H1 (cell line): ENCODE measurements around the gene HMGCS2. TPM values are rescaled to one million over a fixed set of nuclear protein-coding genes. Genes with fewer than 3 reads are reported as not detected.
A peak's percentile ranks its signal among the peaks of the same experiment; 100 is the strongest.

Experiments
- CTCF ChIA-PET: fragments of 300-600 bp; sonication (Branson Sonifier 250); formaldehyde crosslinking; loops from one replicate; lab custom pipeline; 2021; ENCODE audit not compliant: partially characterized antibody; lab: Charles Lee
- POLR2A ChIA-PET: fragments of 300-600 bp; sonication (Branson Sonifier 250); formaldehyde crosslinking; loops from one replicate; lab custom pipeline; 2021; ENCODE audit warnings: inconsistent platforms; ENCODE audit not compliant: partially characterized antibody; lab: Charles Lee
- DNase-seq, 2 experiments: peaks; one replicate each; pipeline versions ENCODE4 v3.0.0 to v3.0.0-alpha.2; 2010 to 2022; ENCODE audit warnings: low spot score in 2 of 2, low read depth in 1 of 2, mixed read lengths in 1 of 2
- FAIRE-seq: peaks from 2 replicates; lab custom pipeline; 2011; peaks lifted over from hg19 to GRCh38; lab: Jason Lieb, UNC
- H2AFZ ChIP-seq: 2 replicates; pipeline ENCODE4 v1.8.1; 2012; ENCODE audit warnings: low read length, inconsistent platforms
- H2AK5ac ChIP-seq: 2 replicates; pipeline ENCODE4 v1.6.1; 2013; ENCODE audit warnings: low read depth, low read length
- H2BK120ac ChIP-seq: replicated peaks from 2 replicates; pipeline ENCODE3; 2013; ENCODE audit warnings: low read depth, low read length, inconsistent platforms
- H2BK12ac ChIP-seq: 2 replicates; pipeline ENCODE4 v1.6.1; 2013; ENCODE audit warnings: low read depth, low read length
- H2BK15ac ChIP-seq: 2 replicates; pipeline ENCODE4 v1.6.1; 2013; ENCODE audit warnings: low read length
- H2BK20ac ChIP-seq: 2 replicates; pipeline ENCODE4 v1.6.1; 2013; ENCODE audit warnings: low read length
- H2BK5ac ChIP-seq: 2 replicates; pipeline ENCODE4 v1.6.1; 2013; ENCODE audit warnings: low read depth, low read length
- H3K14ac ChIP-seq: 2 replicates; pipeline ENCODE4 v1.6.1; 2013; ENCODE audit warnings: inconsistent platforms; ENCODE audit not compliant: insufficient read length
- H3K18ac ChIP-seq: 2 replicates; pipeline ENCODE4 v1.6.1; 2013; ENCODE audit warnings: low read length; ENCODE audit errors: extremely low read depth
- H3K23ac ChIP-seq: 2 replicates; pipeline ENCODE4 v1.6.1; 2013; ENCODE audit warnings: inconsistent platforms; ENCODE audit not compliant: insufficient read length
- H3K23me2 ChIP-seq: 2 replicates; pipeline ENCODE4 v1.6.1; 2013; ENCODE audit warnings: low read depth, low read length
- H3K27ac ChIP-seq: 2 replicates; pipeline ENCODE4 v1.6.1; 2011; ENCODE audit warnings: low read depth, low read length, inconsistent platforms
- H3K27me3 ChIP-seq, 4 experiments: replicated peaks in 1 of 4; 1 replicate in 1 of 4; 2 replicates in 3 of 4; pipeline versions ENCODE4 v1.6.1 to v1.8.1; 2011 to 2013; ENCODE audit warnings: low read length in 3 of 4, mild to moderate bottlenecking in 3 of 4, inconsistent platforms in 2 of 4, mixed read lengths in 2 of 4, moderate library complexity in 1 of 4; ENCODE audit not compliant: control insufficient read depth in 3 of 4, insufficient read depth in 3 of 4; ENCODE audit errors: extremely low read depth in 1 of 4
- H3K36me3 ChIP-seq, 4 experiments: 2 replicates each; pipeline versions ENCODE4 v1.6.1 to v1.8.1; 2011 to 2013; ENCODE audit warnings: mild to moderate bottlenecking in 4 of 4, low read length in 3 of 4, moderate library complexity in 2 of 4, control low read depth in 1 of 4, inconsistent platforms in 1 of 4; ENCODE audit not compliant: insufficient read depth in 4 of 4, control insufficient read depth in 2 of 4
- H3K4ac ChIP-seq: replicated peaks from 2 replicates; pipeline ENCODE3; 2013; ENCODE audit warnings: low read length, low read depth, mixed read lengths, inconsistent platforms; ENCODE audit not compliant: insufficient read length
- H3K4me1 ChIP-seq, 4 experiments: replicated peaks in 1 of 4; 1 replicate in 1 of 4; 2 replicates in 3 of 4; pipeline versions ENCODE4 v1.6.1 to v1.8.1; 2011 to 2013; ENCODE audit warnings: low read length in 3 of 4, inconsistent platforms in 2 of 4, mixed read lengths in 1 of 4; ENCODE audit not compliant: insufficient read depth in 4 of 4, control insufficient read depth in 3 of 4
- H3K4me2 ChIP-seq, 2 experiments: 2 replicates each; pipeline versions ENCODE4 v1.6.1 to v1.8.1; 2011 to 2013; ENCODE audit warnings: low read depth in 2 of 2, low read length in 2 of 2, control low read depth in 1 of 2, inconsistent platforms in 1 of 2, mild to moderate bottlenecking in 1 of 2; ENCODE audit not compliant: insufficient read depth in 1 of 2
- H3K4me3 ChIP-seq, 4 experiments: fragments of 200-600, 300-600 bp in 1 of 4; sonication (generic), shearing (Covaris generic), sonication (Bioruptor Twin) in 1 of 4; 2 replicates each; pipeline versions ENCODE4 v1.5.1 to v1.8.1; 2011 to 2016; ENCODE audit warnings: low read length in 4 of 4, low read depth in 3 of 4, control low read depth in 2 of 4, inconsistent platforms in 2 of 4, mild to moderate bottlenecking in 2 of 4, mixed read lengths in 1 of 4, moderate library complexity in 1 of 4; ENCODE audit not compliant: insufficient read depth in 2 of 4; ENCODE audit errors: extremely low read depth in 1 of 4
- H3K56ac ChIP-seq: replicated peaks from 2 replicates; pipeline ENCODE3; 2013; ENCODE audit warnings: low read depth, mild to moderate bottlenecking, mixed read lengths, low read length, inconsistent platforms; ENCODE audit not compliant: insufficient read length
- H3K79me1 ChIP-seq: 2 replicates; pipeline ENCODE4 v1.6.1; 2013; ENCODE audit warnings: low read depth, low read length, control low read depth
- H3K79me2 ChIP-seq, 2 experiments: 2 replicates each; pipeline versions ENCODE4 v1.6.1 to v1.8.1; 2012 to 2013; ENCODE audit warnings: low read length in 2 of 2, mild to moderate bottlenecking in 2 of 2, inconsistent platforms in 1 of 2; ENCODE audit not compliant: insufficient read depth in 2 of 2, control insufficient read depth in 1 of 2
- H3K9ac ChIP-seq, 4 experiments: replicated peaks in 1 of 4; 1 replicate in 1 of 4; 2 replicates in 3 of 4; pipeline versions ENCODE4 v1.6.1 to v1.8.1; 2011 to 2013; ENCODE audit warnings: low read depth in 3 of 4, low read length in 3 of 4, control low read depth in 2 of 4, mild to moderate bottlenecking in 2 of 4, moderate library complexity in 2 of 4, inconsistent platforms in 1 of 4; ENCODE audit errors: extremely low read depth in 1 of 4
- H3K9me3 ChIP-seq, 2 experiments: 2 replicates each; pipeline versions ENCODE4 v1.6.1 to v1.8.1; 2012 to 2013; ENCODE audit warnings: mild to moderate bottlenecking in 2 of 2, moderate library complexity in 2 of 2, control low read depth in 1 of 2, inconsistent platforms in 1 of 2, low read depth in 1 of 2, low read length in 1 of 2, mixed read lengths in 1 of 2; ENCODE audit not compliant: insufficient read depth in 2 of 2
- H4K20me1 ChIP-seq, 2 experiments: replicated peaks in 1 of 2; 2 replicates each; pipeline versions ENCODE3 to v1.8.1; 2011 to 2013; ENCODE audit warnings: inconsistent platforms in 2 of 2, low read length in 2 of 2, mild to moderate bottlenecking in 1 of 2; ENCODE audit not compliant: insufficient read depth in 2 of 2, control insufficient read depth in 1 of 2
- H4K5ac ChIP-seq: 2 replicates; pipeline ENCODE4 v1.6.1; 2013; ENCODE audit warnings: low read length, low read depth, mixed read lengths, inconsistent platforms; ENCODE audit not compliant: insufficient read length
- H4K8ac ChIP-seq: 2 replicates; pipeline ENCODE4 v1.8.0; 2013; ENCODE audit warnings: mild to moderate bottlenecking, moderate library complexity, low read length, inconsistent platforms; ENCODE audit not compliant: insufficient read depth; ENCODE audit errors: extremely low read depth
- H4K91ac ChIP-seq: replicated peaks from 2 replicates; pipeline ENCODE3; 2013; ENCODE audit warnings: low read length, mixed read lengths, inconsistent platforms; ENCODE audit not compliant: insufficient read length
- CHD2 ChIP-seq: IDR thresholded peaks from 2 replicates; pipeline ENCODE4 v1.6.1; 2012; ENCODE audit warnings: low read length, improper control_type of control experiment
- MAX ChIP-seq: IDR thresholded peaks from 2 replicates; pipeline ENCODE4 v1.6.1; 2012; ENCODE audit warnings: inconsistent platforms
- SIN3A ChIP-seq, 2 experiments: IDR thresholded peaks in 1 of 2; conservative IDR thresholded peaks in 1 of 2; 2 replicates each; pipeline ENCODE4 v1.6.1; 2011 to 2012; ENCODE audit warnings: low read length in 2 of 2, improper control_type of control experiment in 1 of 2, low read depth in 1 of 2, mild to moderate bottlenecking in 1 of 2
- WGBS, 2 experiments: shearing (Covaris generic) in 1 of 2; methylation state at CpG; one replicate each; pipeline versions ENCODE4 v1.1.6 to v1.1.7; 2013 to 2015; ENCODE audit warnings: low lambda C conversion rate in 2 of 2, mixed read lengths in 2 of 2, inconsistent platforms in 1 of 2, low coverage in 1 of 2, missing lambda C conversion rate in 1 of 2; ENCODE audit not compliant: insufficient replicate concordance in 2 of 2, insufficient coverage in 1 of 2, insufficient read length in 1 of 2; ENCODE audit errors: extremely low coverage in 1 of 2, missing lambda C conversion rate in 1 of 2; 5-methylcytosine and 5-hydroxymethylcytosine counted together
- polyA plus RNA-seq, 7 experiments: library from polyadenylated mRNA; depleted of rRNA in 3 of 7; stranded (reverse) in 5 of 7; unstranded in 2 of 7; fragments of >200 nt in 5 of 7; fragments of 200-250 nt in 2 of 7; gene quantifications; 1 replicate in 5 of 7; 2 replicates in 1 of 7; 4 replicates in 1 of 7; pipeline versions ENCODE4 v1.2.1 to v1.2.3, GENCODE V29; 2011 to 2013; ENCODE audit warnings: missing spikeins in 2 of 7, mixed read lengths in 2 of 7
- total RNA-seq: library from RNA; stranded (reverse); fragmentation: NEBNext Ultra II Directional; extraction: Animal tissue kit (Norgen Biotek cat#: 25700); gene quantifications from 2 replicates; pipeline ENCODE4 v1.2.1, GENCODE V29; 2021

HMGCS2 gene
- total and polyA plus RNA-seq, 2 of the 8 experiments (the other 6 are each of a cell fraction or from before 2014, with no cell fraction given) = not detected

- Histone ChIP-seq H3K4me1 (peaks cover 0 to 3% (median 0%) of the 10 kb centered on the region in 4 experiments; a peak in 1 of 7 replicates), H2AFZ (no peak overlapping the region; the same call in 1 of the 2 replicates), H3K27ac (no peak overlapping the region), H3K9ac (no peak overlapping the region), H3K4me2 (no peak overlapping the region), H2BK5ac (no peak overlapping the region), H3K27me3 (no peaks in the 10 kb centered on the region; a peak in 1 of 7 replicates), H2BK20ac (no peak overlapping the region), H2BK15ac (no peak overlapping the region), H3K36me3 (no peaks in the 10 kb centered on the region), H4K8ac (no peak overlapping the region), H3K18ac (no peak overlapping the region), H3K14ac (no peak overlapping the region), H3K4ac (no peak overlapping the region), H3K23me2 (no peaks in the 10 kb centered on the region; the same call in 1 of the 2 replicates), H2BK120ac (no peak overlapping the region), H3K79me2 (no peaks in the 10 kb centered on the region), H3K23ac (no peak overlapping the region), H4K5ac (no peak overlapping the region), H2BK12ac (no peak overlapping the region), H3K79me1 (no peaks in the 10 kb centered on the region), H3K4me3 (no peak overlapping the region), H3K56ac (no peak overlapping the region), H3K9me3 (no peaks in the 10 kb centered on the region), H2AK5ac (no peak overlapping the region), H4K20me1 (no peaks in the 10 kb centered on the region), H4K91ac (no peak overlapping the region)
- ChIA-PET POLR2A (interaction anchor here (0.6 to 2.4 kb wide), 6 partner anchors 10 to 84 kb away, joined by 3 to 7 read pairs (median 3); partner anchors contain the start of gene PHGDH), CTCF (interaction anchor here (1.3 to 11.9 kb wide), 3 partner anchors 12 to 52 kb away, joined by 3 to 76 read pairs (median 10); partner anchors contain the start of gene REG4)
- FAIRE-seq = no peak
- WGBS, 2 experiments = 87% methylated on average over 9 of the region's 9 CpGs; no CpG with 5 or more reads in 1 of the 2 experiments
- DNase-seq = peak in 1 of 2 experiments; percentile 36
- TF ChIP-seq CHD2 (no peak), SIN3A (conservative IDR thresholded peaks at IDR 0.05 in 1 of 2, IDR thresholded peaks at IDR 0.05 in 1 of 2; ENCODE audit: low read depth in 1 of 2, low read length in 2 of 2) (no peak), MAX (no peak)
Measured at GRCh38 chr1:119795261-119796200, 26.8 kb upstream of the HMGCS2 start.
